Activated CD8-positive, alpha-beta T cell treated with anti-CD3 and anti-CD28 coated beads, Interleukin-2, amount 10 ng/mL, durations not matched to agents 7 days and 5 days (primary cell): Measurements from ENCODE around the gene CDK17. TPM values are rescaled to one million over a fixed set of nuclear protein-coding genes. Genes with fewer than 3 reads are reported as not detected.
A peak's percentile ranks its signal among the peaks of the same experiment; 100 is the strongest.
"Not testable (repeated sequence)": the region's sequence is repeated elsewhere in the genome, so short reads cannot be mapped to it uniquely, and the experiment has no call there.

Source experiments
- ATAC-seq: fragments of 150-1000 bp; cut with Tn5 transposase; one replicate; pipeline ENCODE4 v1.10.0; 2021; ENCODE audit warnings: moderate library complexity
- CTCF ChIA-PET: fragments of 350-600 bp; sonication (Branson Sonifier 250); formaldehyde crosslinking; loops from one replicate; lab custom pipeline; 2021; ENCODE audit warnings: antibody characterized with exemption; lab: Charles Lee
- POLR2A ChIA-PET: fragments of 350-600 bp; sonication (Branson Sonifier 250); formaldehyde crosslinking; loops from one replicate; lab custom pipeline; 2021; ENCODE audit warnings: antibody characterized with exemption; lab: Charles Lee
- DNase-seq: peaks from one replicate; pipeline ENCODE4 v3.0.0-alpha.2; 2020
- H3K27ac Mint-ChIP-seq: one replicate; pipeline ENCODE4 v1.8.0; 2021; ENCODE audit warnings: mild to moderate bottlenecking, mixed read lengths
- H3K27me3 Mint-ChIP-seq: one replicate; pipeline ENCODE4 v1.8.0; 2021; ENCODE audit warnings: low read depth, mixed read lengths
- H3K36me3 Mint-ChIP-seq: one replicate; pipeline ENCODE4 v1.8.0; 2021; ENCODE audit warnings: low read depth, mixed read lengths
- H3K4me1 Mint-ChIP-seq: one replicate; pipeline ENCODE4 v1.8.0; 2021; ENCODE audit warnings: low read depth, mixed read lengths
- H3K4me3 Mint-ChIP-seq: one replicate; pipeline ENCODE4 v1.8.0; 2021; ENCODE audit warnings: mild to moderate bottlenecking, mixed read lengths
- H3K9me3 Mint-ChIP-seq: one replicate; pipeline ENCODE4 v1.8.0; 2022; ENCODE audit warnings: mixed read lengths; ENCODE audit not compliant: insufficient read depth
- total RNA-seq, 2 experiments: library from RNA; stranded (reverse); gene quantifications; one replicate each; pipeline ENCODE4 v1.2.3, GENCODE V29; 2021

CDK17 gene
- total RNA-seq, 2 experiments from 2014 or later = 38.2 to 39.5 TPM

GRCh38 chr12:96392397-96392796 lies 7.8 kb downstream of the CDK17 start:
- no peaks in the 10 kb centered on the region for H3K9me3 Mint-ChIP-seq
- H3K27ac Mint-ChIP-seq = no peak overlapping the region
- H3K36me3 Mint-ChIP-seq = peaks cover 21% of the 10 kb centered on the region
- no peak overlapping the region for H3K4me3 Mint-ChIP-seq
- no peaks in the 10 kb centered on the region for H3K27me3 Mint-ChIP-seq
- DNase-seq (no peak), ATAC-seq (no peak)
- ChIA-PET CTCF (no interaction called here), POLR2A (interaction anchor here (0.6 kb wide), 1 partner anchor 173 kb away, joined by 3 read pairs; no protein-coding TSS in a partner anchor)
- peaks cover 36% of the 10 kb centered on the region for H3K4me1 Mint-ChIP-seq

DNA sequence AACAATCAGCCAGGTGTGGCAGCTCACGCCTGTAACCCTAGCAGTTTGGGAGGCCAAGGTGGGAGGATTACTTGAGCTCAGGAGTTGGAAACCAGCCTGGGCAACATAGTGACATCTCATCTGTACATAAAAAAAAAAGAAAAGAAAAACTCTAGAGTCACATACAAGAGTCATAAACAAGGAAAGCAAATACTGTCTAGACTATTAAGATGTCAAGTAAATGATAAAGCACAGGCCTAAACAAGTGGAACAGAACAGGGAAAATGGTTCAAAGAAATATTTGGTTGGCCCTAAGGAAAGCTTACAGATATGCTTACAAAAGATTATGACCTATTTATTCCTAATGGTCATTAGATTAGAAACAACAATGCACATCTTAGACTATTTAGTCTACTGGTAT lies 12.3 kb downstream of the CDK17 start:
- ChIA-PET POLR2A (interaction anchor here (2.3 kb wide), 1 partner anchor 12 kb away, joined by 12 read pairs; the partner anchor contains the start of gene CDK17), CTCF (interaction anchor here (0.7 to 5.0 kb wide), 2 partner anchors 11 to 13 kb away, joined by 5 to 34 read pairs; partner anchors contain the start of gene CDK17)
- ATAC-seq (no peak), DNase-seq (no peak)
- H3K4me3 Mint-ChIP-seq = no peak overlapping the region
- peaks cover 36% of the 10 kb centered on the region for H3K4me1 Mint-ChIP-seq
- H3K27ac Mint-ChIP-seq = no peak overlapping the region
- no peaks in the 10 kb centered on the region for H3K27me3 Mint-ChIP-seq
- H3K9me3 Mint-ChIP-seq = peaks cover 4% of the 10 kb centered on the region
- peaks cover 30% of the 10 kb centered on the region for H3K36me3 Mint-ChIP-seq

GRCh38 chr12:96386794-96387193 lies 13.4 kb downstream of the CDK17 start:
- POLR2A ChIA-PET = interaction anchor here (1.0 kb wide), 1 partner anchor 12 kb away, joined by 4 read pairs; no protein-coding TSS in a partner anchor
- Mint-ChIP-seq H3K27ac (no peak overlapping the region), H3K36me3 (peaks cover 37% of the 10 kb centered on the region), H3K27me3 (no peaks in the 10 kb centered on the region), H3K4me3 (no peak overlapping the region), H3K4me1 (peaks cover 47% of the 10 kb centered on the region), H3K9me3 (peaks cover 13% of the 10 kb centered on the region)
- ATAC-seq (peak; percentile 24), DNase-seq (no peak)
- CTCF ChIA-PET = interaction anchor here (0.7 to 5.0 kb wide), 3 partner anchors 8 to 148 kb away, joined by 3 to 34 read pairs (median 3); partner anchors contain the start of gene CDK17

GRCh38 chr12:96383991-96384390 lies 16.2 kb downstream of the CDK17 start:
- no peaks in the 10 kb centered on the region for H3K27me3 Mint-ChIP-seq
- H3K4me1 Mint-ChIP-seq = peaks cover 59% of the 10 kb centered on the region
- no peak overlapping the region for H3K4me3 Mint-ChIP-seq
- ATAC-seq (no peak), DNase-seq (no peak)
- H3K36me3 Mint-ChIP-seq = peaks cover 43% of the 10 kb centered on the region
- H3K9me3 Mint-ChIP-seq = peaks cover 14% of the 10 kb centered on the region
- ChIA-PET POLR2A (no interaction called here), CTCF (interaction anchor here (0.7 kb wide), 1 partner anchor 48 kb away, joined by 3 read pairs; no protein-coding TSS in a partner anchor)
- no peak overlapping the region for H3K27ac Mint-ChIP-seq

- no peak overlapping the region for H3K27ac Mint-ChIP-seq
- H3K27me3 Mint-ChIP-seq = no peaks in the 10 kb centered on the region
- no peak for DNase-seq
- ChIA-PET POLR2A (interaction anchor here (1.0 kb wide), 1 partner anchor 16 kb away, joined by 3 read pairs; no protein-coding TSS in a partner anchor), CTCF (no interaction called here)
- peaks cover 60% of the 10 kb centered on the region for H3K4me1 Mint-ChIP-seq
- H3K4me3 Mint-ChIP-seq = no peak overlapping the region
- peaks cover 44% of the 10 kb centered on the region for H3K36me3 Mint-ChIP-seq
- peaks cover 20% of the 10 kb centered on the region for H3K9me3 Mint-ChIP-seq
- ATAC-seq = no peak
Observed at GRCh38 chr12:96383371-96383770, 16.9 kb downstream of the CDK17 start.

GRCh38 chr12:96379743-96380142 lies 20.5 kb downstream of the CDK17 start:
- DNase-seq, H3K4me3 Mint-ChIP-seq, CTCF ChIA-PET, H3K27me3 Mint-ChIP-seq, POLR2A ChIA-PET, H3K27ac Mint-ChIP-seq, ATAC-seq: not testable (repeated sequence)
- Mint-ChIP-seq H3K36me3 (peaks cover 45% of the 10 kb centered on the region), H3K9me3 (peaks cover 24% of the 10 kb centered on the region), H3K4me1 (peaks cover 79% of the 10 kb centered on the region)

DNA sequence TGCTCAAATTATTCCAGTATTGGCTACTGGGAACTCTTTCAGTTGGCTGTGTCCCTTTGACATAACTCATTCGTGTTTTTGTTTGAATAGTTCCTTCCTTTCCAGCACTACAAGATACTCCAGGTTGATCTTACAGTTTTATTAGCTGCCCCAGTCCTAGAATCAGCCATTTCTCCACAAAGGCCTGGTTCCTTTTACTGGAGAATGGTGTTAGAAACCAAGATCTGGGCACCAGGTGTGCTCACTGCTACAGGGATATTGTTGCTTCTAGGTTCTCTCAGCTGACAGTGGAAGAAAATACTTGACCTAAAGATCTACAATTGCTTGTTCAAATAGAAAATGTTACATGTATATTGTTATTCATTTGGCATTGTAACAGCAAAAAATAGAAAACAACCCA lies 21.9 kb downstream of the CDK17 start:
- Mint-ChIP-seq H3K4me1 (peaks cover 75% of the 10 kb centered on the region), H3K36me3 (peaks cover 44% of the 10 kb centered on the region), H3K27ac (peak overlapping the region; percentile 98), H3K27me3 (no peaks in the 10 kb centered on the region), H3K4me3 (peak overlapping the region; percentile 81), H3K9me3 (peaks cover 23% of the 10 kb centered on the region)
- DNase-seq (no peak), ATAC-seq (peak; percentile 14)
- CTCF ChIA-PET = interaction anchor here (0.8 to 2.3 kb wide), 8 partner anchors 12 to 163 kb away, joined by 3 to 16 read pairs (median 3); partner anchors contain the start of genes CDK17 and CFAP54
- POLR2A ChIA-PET = interaction anchor here (1.1 to 2.0 kb wide), 3 partner anchors 11 to 34 kb away, joined by 3 to 24 read pairs (median 4); partner anchors contain the start of gene CDK17

DNA sequence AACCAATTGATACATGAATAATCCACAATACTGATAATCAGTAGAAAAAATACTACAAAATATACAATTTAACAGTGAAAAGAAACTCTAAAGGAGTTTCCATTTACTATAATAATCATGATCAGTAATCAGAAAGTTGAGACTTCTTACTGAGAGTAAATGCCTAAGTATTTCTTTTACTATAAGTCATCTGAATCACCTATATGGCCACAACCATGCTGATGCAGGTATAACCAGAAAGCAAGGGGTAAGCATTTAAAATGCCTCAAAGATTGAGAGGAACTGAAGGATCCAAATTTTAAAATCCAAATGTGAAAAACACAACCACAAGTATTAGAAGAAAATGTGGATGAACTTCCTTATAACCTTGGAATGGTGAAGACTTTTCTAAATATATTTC lies 23.4 kb downstream of the CDK17 start:
- no peak for DNase-seq
- H3K27ac Mint-ChIP-seq = peak overlapping the region; percentile 98
- no peaks in the 10 kb centered on the region for H3K27me3 Mint-ChIP-seq
- H3K9me3 Mint-ChIP-seq = peaks cover 11% of the 10 kb centered on the region
- H3K4me3 Mint-ChIP-seq = peak overlapping the region; percentile 81
- peaks cover 42% of the 10 kb centered on the region for H3K36me3 Mint-ChIP-seq
- ChIA-PET POLR2A (interaction anchor here (3.1 kb wide), 1 partner anchor 23 kb away, joined by 13 read pairs; the partner anchor contains the start of gene CDK17), CTCF (interaction anchor here (1.5 to 1.7 kb wide), 2 partner anchors 42 to 110 kb away, joined by 3 to 6 read pairs; no protein-coding TSS in a partner anchor)
- ATAC-seq = no peak
- H3K4me1 Mint-ChIP-seq = peaks cover 74% of the 10 kb centered on the region

- H3K9me3 Mint-ChIP-seq = peaks cover 11% of the 10 kb centered on the region
- H3K4me3 Mint-ChIP-seq = peak overlapping the region; percentile 22
- peak overlapping the region; percentile 52 for H3K27ac Mint-ChIP-seq
- no peak for DNase-seq
- ChIA-PET CTCF (interaction anchor here (0.8 to 1.7 kb wide), 7 partner anchors 17 to 114 kb away, joined by 3 to 6 read pairs (median 3); partner anchors contain the start of genes CDK17 and CFAP54), POLR2A (interaction anchor here (3.1 kb wide), 1 partner anchor 24 kb away, joined by 13 read pairs; the partner anchor contains the start of gene CDK17)
- no peaks in the 10 kb centered on the region for H3K27me3 Mint-ChIP-seq
- H3K4me1 Mint-ChIP-seq = peaks cover 77% of the 10 kb centered on the region
- ATAC-seq = no peak
- peaks cover 46% of the 10 kb centered on the region for H3K36me3 Mint-ChIP-seq
Observed at GRCh38 chr12:96375841-96376604, 24.2 kb downstream of the CDK17 start.

DNA sequence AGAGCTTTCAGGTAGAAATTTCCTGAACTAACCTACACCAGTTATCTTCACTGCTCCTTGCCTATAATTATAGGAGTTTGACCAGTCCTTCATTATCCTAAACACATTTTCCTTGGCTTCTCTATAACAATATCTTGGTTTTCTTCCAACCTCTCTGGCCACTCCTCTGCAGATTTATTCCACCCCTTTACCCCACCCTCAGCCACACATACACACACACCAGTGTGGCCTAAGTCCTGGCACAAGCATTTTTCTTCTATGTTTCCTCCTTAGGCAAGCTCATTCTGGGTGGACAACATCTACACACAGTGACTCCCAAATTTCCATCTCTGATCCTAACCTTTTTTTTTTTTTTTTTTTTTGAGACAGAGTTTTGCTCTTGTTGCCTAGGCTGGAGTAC lies 25.1 kb downstream of the CDK17 start:
- Mint-ChIP-seq H3K36me3 (peaks cover 40% of the 10 kb centered on the region), H3K27ac (no peak overlapping the region), H3K4me1 (peaks cover 73% of the 10 kb centered on the region), H3K4me3 (no peak overlapping the region), H3K27me3 (no peaks in the 10 kb centered on the region), H3K9me3 (peaks cover 11% of the 10 kb centered on the region)
- ChIA-PET POLR2A (interaction anchor here (3.1 kb wide), 1 partner anchor 25 kb away, joined by 13 read pairs; the partner anchor contains the start of gene CDK17), CTCF (interaction anchor here (0.9 to 1.7 kb wide), 3 partner anchors 16 to 59 kb away, joined by 3 to 6 read pairs (median 3); no protein-coding TSS in a partner anchor)
- ATAC-seq = no peak
- DNase-seq = no peak

- ChIA-PET CTCF (no interaction called here), POLR2A (no interaction called here)
- ATAC-seq = no peak
- Mint-ChIP-seq H3K4me1 (peaks cover 69% of the 10 kb centered on the region), H3K27ac (no peak overlapping the region), H3K9me3 (no peaks in the 10 kb centered on the region), H3K36me3 (peaks cover 32% of the 10 kb centered on the region), H3K27me3 (no peaks in the 10 kb centered on the region), H3K4me3 (no peak overlapping the region)
- DNase-seq = no peak
Observed at GRCh38 chr12:96371790-96372699, 28.2 kb downstream of the CDK17 start.
